PC-3 (cell line): Measurements from ENCODE around the gene CTBP2. TPM values are rescaled to one million over a fixed set of nuclear protein-coding genes. Genes with fewer than 3 reads are reported as not detected.
A peak's percentile ranks its signal among the peaks of the same experiment; 100 is the strongest.
"Not testable (repeated sequence)": the region's sequence is repeated elsewhere in the genome, so short reads cannot be mapped to it uniquely, and the experiment has no call there.

Experiments
- ATAC-seq: fragments of 200-7000 bp; cut with Tn5 transposase; 2 replicates; pipeline ENCODE4 v1.9.1; 2020; ENCODE audit warnings: mild to moderate bottlenecking, moderate library complexity
- BruUV-seq: library from RNA; stranded (reverse); fragments of 400-500 nt; replicated peaks from 2 replicates; lab custom pipeline; 2021; lab: Mats Ljungman, UMichigan
- CTCF ChIA-PET: fragments of 300-600 bp; sonication (Branson Sonifier 250); formaldehyde crosslinking; loops from one replicate; lab custom pipeline; 2022; ENCODE audit warnings: antibody characterized with exemption; lab: Charles Lee
- POLR2A ChIA-PET: fragments of 300-600 bp; sonication (Branson Sonifier 250); formaldehyde crosslinking; loops from one replicate; lab custom pipeline; 2022; ENCODE audit warnings: antibody characterized with exemption; ENCODE audit not compliant: unreplicated experiment; lab: Charles Lee
- DNase-seq: peaks from one replicate; pipeline ENCODE4 v3.0.0-alpha.2; 2015
- H2AFZ ChIP-seq: fragments of 300-600 bp; sonication (generic); 2 replicates; pipeline ENCODE4 v1.6.0; 2016; ENCODE audit warnings: antibody characterized with exemption, low read length
- H3F3A ChIP-seq: fragments of 300-600 bp; sonication (generic); one replicate; pipeline ENCODE4 v1.6.0; 2017; ENCODE audit warnings: antibody characterized with exemption, low read length, control low read depth, mild to moderate bottlenecking; ENCODE audit not compliant: unreplicated experiment
- H3K27ac ChIP-seq: fragments of 300-600 bp; sonication (generic); 2 replicates; pipeline ENCODE4 v1.5.1; 2016; ENCODE audit warnings: mild to moderate bottlenecking, low read length
- H3K27me3 ChIP-seq: fragments of 300-600 bp; sonication (generic); 2 replicates; pipeline ENCODE4 v1.6.1; 2016; ENCODE audit warnings: low read length, mixed read lengths
- H3K36me3 ChIP-seq: fragments of 300-600 bp; sonication (generic); 2 replicates; pipeline ENCODE4 v1.6.1; 2016; ENCODE audit warnings: low read depth, mixed run types, low read length, mixed read lengths
- H3K4me1 ChIP-seq: fragments of 300-600 bp; sonication (generic); 2 replicates; pipeline ENCODE4 v1.5.1; 2016; ENCODE audit warnings: low read length; ENCODE audit not compliant: insufficient read depth
- H3K4me2 ChIP-seq: fragments of 300-600 bp; sonication (generic); 2 replicates; pipeline ENCODE4 v1.6.0; 2016; ENCODE audit warnings: low read length
- H3K4me3 ChIP-seq: fragments of 300-600 bp; sonication (generic); 2 replicates; pipeline ENCODE4 v1.5.1; 2016; ENCODE audit warnings: mild to moderate bottlenecking, low read length, mixed read lengths
- H3K79me2 ChIP-seq: fragments of 300-600 bp; sonication (generic); 2 replicates; pipeline ENCODE4 v1.6.1; 2017; ENCODE audit warnings: low read length, mixed read lengths
- H3K9ac ChIP-seq: fragments of 300-600 bp; sonication (generic); 2 replicates; pipeline ENCODE4 v1.6.0; 2016; ENCODE audit warnings: mild to moderate bottlenecking, low read length
- H3K9me2 ChIP-seq: fragments of 300-600 bp; sonication (generic); replicated peaks from 2 replicates; pipeline ENCODE4 v1.6.1; 2016; ENCODE audit warnings: mixed run types, low read length, mixed read lengths
- H3K9me3 ChIP-seq: fragments of 300-600 bp; sonication (generic); 2 replicates; pipeline ENCODE4 v1.6.1; 2016; ENCODE audit warnings: low read length, mixed read lengths
- H4K20me1 ChIP-seq: fragments of 300-600 bp; sonication (generic); 2 replicates; pipeline ENCODE4 v1.6.1; 2016; ENCODE audit warnings: low read length, mixed read lengths
- CTCF ChIP-seq: fragments of 300-600 bp; sonication (generic); conservative IDR thresholded peaks from 2 replicates; pipeline ENCODE4 v1.5.1; 2017; ENCODE audit warnings: antibody characterized with exemption, low read depth, mild to moderate bottlenecking, low read length
- EZH2 ChIP-seq: fragments of 300-600 bp; sonication (generic); IDR thresholded peaks from one replicate; pipeline ENCODE4 v1.6.1; 2017; ENCODE audit warnings: antibody characterized with exemption, mild to moderate bottlenecking, low read length; ENCODE audit not compliant: unreplicated experiment
- EZH2phosphoT487 ChIP-seq: fragments of 300-600 bp; sonication (generic); IDR thresholded peaks from 2 replicates; pipeline ENCODE4 v1.6.1; 2018; ENCODE audit warnings: mild to moderate bottlenecking, antibody characterized with exemption, low read length, borderline replicate concordance
- intact Hi-C: fragments of 100-400 bp; cut with micrococcal nuclease; formaldehyde crosslinking; loops from 2 replicates; pipeline ENCODE4 v1.9.0; 2023
- total RNA-seq: library from RNA; depleted of rRNA; stranded (reverse); fragments of >200 nt; gene quantifications from 2 replicates; pipeline ENCODE4 v1.2.3, GENCODE V29; 2014

The CTBP2 gene
- total RNA-seq, 1 experiment from 2014 or later: 78.9 TPM

GRCh38 chr10:125151170-125151552 is 9.2 kb downstream of the CTBP2 start:
- Histone ChIP-seq H3K36me3 (peaks cover 13% of the 10 kb centered on the region), H3K4me3 (no peak overlapping the region), H2AFZ (no peak overlapping the region), H3K4me1 (peaks cover 61% of the 10 kb centered on the region), H4K20me1 (no peaks in the 10 kb centered on the region; the same call in 1 of the 2 replicates), H3K4me2 (no peak overlapping the region), H3K9me2 (no peaks in the 10 kb centered on the region), H3K9ac (no peak overlapping the region), H3K79me2 (peaks cover 100% of the 10 kb centered on the region), H3K27me3 (no peaks in the 10 kb centered on the region), H3K9me3 (no peaks in the 10 kb centered on the region), H3K27ac (no peak overlapping the region), H3F3A (no peaks in the 10 kb centered on the region)
- BruUV-seq: no TSS peak
- ChIA-PET CTCF (no interaction called here), POLR2A (no interaction called here)
- intact Hi-C loops: loop anchor here (10.0 kb wide), 1 partner anchor 544 kb away; no protein-coding TSS in a partner anchor
- DNase-seq: no peak
- TF ChIP-seq CTCF (no peak), EZH2phosphoT487 (no peak), EZH2 (no peak)
- no peak for ATAC-seq

DNA sequence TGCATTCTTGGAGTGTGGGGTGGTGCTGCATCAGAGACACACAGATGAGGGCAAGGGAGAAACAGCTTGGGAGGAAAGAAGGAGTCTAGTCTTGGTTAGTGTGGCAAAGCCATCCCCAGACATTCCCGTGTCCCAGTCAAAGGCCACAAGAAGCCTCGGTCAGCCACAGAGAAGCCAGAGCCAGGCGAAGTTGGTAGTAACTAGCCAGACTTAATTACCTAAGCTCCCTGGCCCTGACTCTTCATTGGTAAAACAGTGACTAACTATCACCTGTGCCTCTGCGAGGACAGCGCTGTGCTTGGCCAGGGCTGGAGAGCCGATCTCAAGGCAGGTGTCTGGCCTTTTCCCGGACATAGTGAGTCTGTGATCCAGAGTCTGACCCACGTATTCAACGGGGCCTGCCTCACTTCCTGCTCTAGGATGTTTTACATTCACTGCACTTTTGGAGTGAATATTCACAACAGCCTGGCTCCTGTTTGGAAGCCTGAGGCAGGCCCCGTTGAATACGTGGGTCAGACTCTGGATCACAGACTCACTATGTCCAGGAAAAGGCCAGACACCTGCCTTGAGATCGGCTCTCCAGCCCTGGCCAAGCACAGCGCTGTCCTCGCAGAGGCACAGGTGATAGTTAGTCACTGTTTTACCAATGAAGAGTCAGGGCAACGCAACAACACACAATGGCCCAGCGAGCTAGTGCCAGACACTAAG is 9.8 kb downstream of the CTBP2 start:
- H3K27ac ChIP-seq, H3K9me2 ChIP-seq, H3F3A ChIP-seq, CTCF ChIA-PET, BruUV-seq, DNase-seq, ATAC-seq, H3K9me3 ChIP-seq, H3K27me3 ChIP-seq, H3K9ac ChIP-seq, H2AFZ ChIP-seq, H3K4me2 ChIP-seq, POLR2A ChIA-PET, H3K4me3 ChIP-seq, H4K20me1 ChIP-seq: not testable (repeated sequence)
- H3K79me2 ChIP-seq: peaks cover 100% of the 10 kb centered on the region
- intact Hi-C loops: loop anchor here (10.0 kb wide), 1 partner anchor 544 kb away; no protein-coding TSS in a partner anchor
- H3K36me3 ChIP-seq: peaks cover 13% of the 10 kb centered on the region
- H3K4me1 ChIP-seq: peaks cover 54% of the 10 kb centered on the region

GRCh38 chr10:125149680-125150047 is 10.7 kb downstream of the CTBP2 start:
- no peak overlapping the region for H3K4me2 ChIP-seq
- peaks cover 13% of the 10 kb centered on the region for H3K36me3 ChIP-seq
- intact Hi-C loops: loop anchor here (10.0 kb wide), 1 partner anchor 545 kb away; no protein-coding TSS in a partner anchor
- H3K4me3 ChIP-seq: no peak overlapping the region
- no peak for DNase-seq
- no peak for TF ChIP-seq EZH2
- no peak for TF ChIP-seq EZH2phosphoT487
- no peak for TF ChIP-seq CTCF
- BruUV-seq: no TSS peak
- no peaks in the 10 kb centered on the region for H3K9me3 ChIP-seq
- no peaks in the 10 kb centered on the region for H3K9me2 ChIP-seq
- H3K27ac ChIP-seq: 0 out of 2 replicates have a peak overlapping the region, but pooled peaks have one; percentile 1
- no peak overlapping the region for H3K9ac ChIP-seq
- ChIA-PET CTCF (no interaction called here), POLR2A (no interaction called here)
- no peak for ATAC-seq
- H3F3A ChIP-seq: no peaks in the 10 kb centered on the region
- H4K20me1 ChIP-seq: no peaks in the 10 kb centered on the region
- H3K4me1 ChIP-seq: peaks cover 46% of the 10 kb centered on the region
- H2AFZ ChIP-seq: no peak overlapping the region
- peaks cover 100% of the 10 kb centered on the region for H3K79me2 ChIP-seq
- no peaks in the 10 kb centered on the region for H3K27me3 ChIP-seq
